ENCODE results near the gene TIMM29. TPM values are rescaled to one million over a fixed set of nuclear protein-coding genes. Genes with fewer than 3 reads are reported as not detected.
A peak's percentile ranks its signal among the peaks of the same experiment; 100 is the strongest.

TIMM29 gene
- total and polyA plus RNA-seq, 2 of the 13 experiments (the other 11 are each of a cell fraction or from before 2014, with no cell fraction given), result 7.1 to 33.8 TPM

- TF ChIP-seq DMTF1 (CRISPR knock-in tag; IDR thresholded peaks at IDR 0.05) (no peak), NFKB2 (CRISPR knock-in tag; IDR thresholded peaks at IDR 0.05; ENCODE audit: borderline replicate concordance) (no peak), SMAD9 (CRISPR knock-in tag; IDR thresholded peaks at IDR 0.05) (0 out of 2 replicates have a peak, but pooled peaks have one; percentile 40), CHD4 (IDR thresholded peaks at IDR 0.05; ENCODE audit: borderline replicate concordance, low read length) (no peak), HNF1A (IDR thresholded peaks at IDR 0.05; ENCODE audit: low read depth) (no peak), HNF1A (CRISPR knock-in tag; IDR thresholded peaks at IDR 0.05; ENCODE audit: borderline replicate concordance) (peak; percentile 45; the same call in 1 of the 2 replicates), PCBP2 (optimal IDR thresholded peaks at IDR 0.05; ENCODE audit: low read depth, low read length, poor library complexity, severe bottlenecking) (no peak), ZNF543 (CRISPR knock-in tag; IDR thresholded peaks at IDR 0.05) (peak; percentile 85), LCORL (IDR thresholded peaks at IDR 0.05) (no peak), LCORL (CRISPR knock-in tag; IDR thresholded peaks at IDR 0.05) (no peak; the same call in 1 of the 2 replicates), SYNCRIP (IDR thresholded peaks at IDR 0.05; ENCODE audit: insufficient read depth, low read depth, low read length) (no peak), IRF1 (CRISPR knock-in tag; IDR thresholded peaks at IDR 0.05; ENCODE audit: low read depth) (0 out of 2 replicates have a peak, but pooled peaks have one; percentile 27), MLLT10 (CRISPR knock-in tag; IDR thresholded peaks at IDR 0.05) (no peak), TEAD2 (CRISPR knock-in tag; IDR thresholded peaks at IDR 0.05) (0 out of 2 replicates have a peak, but pooled peaks have one; percentile 59), THRA (CRISPR knock-in tag; IDR thresholded peaks at IDR 0.05; ENCODE audit: borderline replicate concordance) (no peak), ZNF180 (CRISPR knock-in tag; IDR thresholded peaks at IDR 0.05; ENCODE audit: borderline replicate concordance, low read depth) (no peak), ARNTL (CRISPR knock-in tag; IDR thresholded peaks at IDR 0.05) (no peak), POGK (CRISPR knock-in tag; conservative IDR thresholded peaks at IDR 0.05) (peak; percentile 85)
Observed at GRCh38 chr19:10928563-10929401, at the start of gene TIMM29, which contains the start of gene YIPF2 (continued).

Measured in HepG2 (cell line).